ENCODE measurements around the gene EWSR1. TPM values are rescaled to one million over a fixed set of nuclear protein-coding genes. Genes with fewer than 3 reads are reported as not detected.

Gene EWSR1
- total RNA-seq, 1 donor from 2014 or later = 199 TPM

GRCh38 chr22:29320546-29320945 lies 52.5 kb downstream of the EWSR1 start:
- H3K4me3 ChIP-seq (ENCODE audit: insufficient read depth, low read depth, low read length) = no peak overlapping the region
- DNase-seq (ENCODE audit: low read depth) (no peak), FAIRE-seq (no peak)
- peaks cover 13% of the 10 kb centered on the region for H3K27me3 ChIP-seq (ENCODE audit: insufficient read depth, low read length)
- Mint-ChIP-seq H3K4me3 (ENCODE audit: unreplicated experiment) (no peak overlapping the region), H3K4me1 (ENCODE audit: low read depth, unreplicated experiment) (no peaks in the 10 kb centered on the region), H3K36me3 (ENCODE audit: low read depth, unreplicated experiment) (peaks cover 6% of the 10 kb centered on the region), H3K9me3 (ENCODE audit: unreplicated experiment) (no peaks in the 10 kb centered on the region), H3K27me3 (ENCODE audit: low read depth, unreplicated experiment) (peaks cover 16% of the 10 kb centered on the region), H3K27ac (ENCODE audit: unreplicated experiment) (no peak overlapping the region)
- no peaks in the 10 kb centered on the region for H3K4me1 ChIP-seq (ENCODE audit: insufficient read depth, low read length)
- no peaks in the 10 kb centered on the region for H3K79me2 ChIP-seq (ENCODE audit: insufficient read depth, low read length)
- no peaks in the 10 kb centered on the region for H4K20me1 ChIP-seq (ENCODE audit: insufficient read depth, low read length)
- no peak overlapping the region for H2AFZ ChIP-seq (ENCODE audit: low read depth, low read length)
- TF ChIP-seq EZH2 (IDR thresholded peaks at IDR 0.05; ENCODE audit: insufficient read depth, low read length) = no peak
- TF ChIP-seq, protein P1, sequence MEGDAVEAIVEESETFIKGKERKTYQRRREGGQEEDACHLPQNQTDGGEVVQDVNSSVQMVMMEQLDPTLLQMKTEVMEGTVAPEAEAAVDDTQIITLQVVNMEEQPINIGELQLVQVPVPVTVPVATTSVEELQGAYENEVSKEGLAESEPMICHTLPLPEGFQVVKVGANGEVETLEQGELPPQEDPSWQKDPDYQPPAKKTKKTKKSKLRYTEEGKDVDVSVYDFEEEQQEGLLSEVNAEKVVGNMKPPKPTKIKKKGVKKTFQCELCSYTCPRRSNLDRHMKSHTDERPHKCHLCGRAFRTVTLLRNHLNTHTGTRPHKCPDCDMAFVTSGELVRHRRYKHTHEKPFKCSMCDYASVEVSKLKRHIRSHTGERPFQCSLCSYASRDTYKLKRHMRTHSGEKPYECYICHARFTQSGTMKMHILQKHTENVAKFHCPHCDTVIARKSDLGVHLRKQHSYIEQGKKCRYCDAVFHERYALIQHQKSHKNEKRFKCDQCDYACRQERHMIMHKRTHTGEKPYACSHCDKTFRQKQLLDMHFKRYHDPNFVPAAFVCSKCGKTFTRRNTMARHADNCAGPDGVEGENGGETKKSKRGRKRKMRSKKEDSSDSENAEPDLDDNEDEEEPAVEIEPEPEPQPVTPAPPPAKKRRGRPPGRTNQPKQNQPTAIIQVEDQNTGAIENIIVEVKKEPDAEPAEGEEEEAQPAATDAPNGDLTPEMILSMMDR (IDR thresholded peaks at IDR 0.05; ENCODE audit: insufficient read depth, low read depth, low read length) = peak; percentile 17
- H3K4me2 ChIP-seq (ENCODE audit: low read length) = no peak overlapping the region
- no peaks in the 10 kb centered on the region for H3K9me3 ChIP-seq (ENCODE audit: insufficient read depth, low read depth, low read length)
- H3K36me3 ChIP-seq (ENCODE audit: insufficient read depth, low read length) = no peaks in the 10 kb centered on the region
- H3K27ac ChIP-seq (ENCODE audit: low read depth, low read length) = no peak overlapping the region
- H3K9ac ChIP-seq (ENCODE audit: low read length) = no peak overlapping the region

GRCh38 chr22:29323641-29324040 lies 55.6 kb downstream of the EWSR1 start:
- no peaks in the 10 kb centered on the region for H3K9me3 Mint-ChIP-seq (ENCODE audit: unreplicated experiment)

GRCh38 chr22:29325356-29325755 lies 57.3 kb downstream of the EWSR1 start:
- Histone ChIP-seq H3K4me2 (ENCODE audit: low read length) (no peak overlapping the region), H3K4me3 (ENCODE audit: insufficient read depth, low read depth, low read length) (no peak overlapping the region), H3K4me1 (ENCODE audit: insufficient read depth, low read length) (peaks cover 10% of the 10 kb centered on the region), H4K20me1 (ENCODE audit: insufficient read depth, low read length) (peaks cover 8% of the 10 kb centered on the region), H3K27me3 (ENCODE audit: insufficient read depth, low read length) (no peaks in the 10 kb centered on the region), H3K9ac (ENCODE audit: low read length) (no peak overlapping the region), H3K36me3 (ENCODE audit: insufficient read depth, low read length) (peaks cover 4% of the 10 kb centered on the region), H3K79me2 (ENCODE audit: insufficient read depth, low read length) (no peaks in the 10 kb centered on the region), H3K27ac (ENCODE audit: low read depth, low read length) (no peak overlapping the region), H2AFZ (ENCODE audit: low read depth, low read length) (no peak overlapping the region), H3K9me3 (ENCODE audit: insufficient read depth, low read depth, low read length) (no peaks in the 10 kb centered on the region)
- no peak for DNase-seq (ENCODE audit: low read depth)
- no peak for FAIRE-seq
- Mint-ChIP-seq H3K27ac (ENCODE audit: unreplicated experiment) (no peak overlapping the region), H3K4me1 (ENCODE audit: low read depth, unreplicated experiment) (no peaks in the 10 kb centered on the region), H3K27me3 (ENCODE audit: low read depth, unreplicated experiment) (no peaks in the 10 kb centered on the region), H3K9me3 (ENCODE audit: unreplicated experiment) (no peaks in the 10 kb centered on the region), H3K36me3 (ENCODE audit: low read depth, unreplicated experiment) (peaks cover 12% of the 10 kb centered on the region), H3K4me3 (ENCODE audit: unreplicated experiment) (no peak overlapping the region)
- TF ChIP-seq, protein P1 (IDR thresholded peaks at IDR 0.05; ENCODE audit: insufficient read depth, low read depth, low read length) = no peak
- TF ChIP-seq EZH2 (IDR thresholded peaks at IDR 0.05; ENCODE audit: insufficient read depth, low read length) = no peak

More at GRCh38 chr22:29323641-29324040, 55.6 kb downstream of the EWSR1 start:
- H2AFZ ChIP-seq (ENCODE audit: low read depth, low read length) = no peak overlapping the region
- no peaks in the 10 kb centered on the region for H3K4me1 ChIP-seq (ENCODE audit: insufficient read depth, low read length)
- no peak overlapping the region for H3K9ac ChIP-seq (ENCODE audit: low read length)
- DNase-seq (ENCODE audit: low read depth) (no peak), FAIRE-seq (no peak)
- no peak overlapping the region for H3K4me3 Mint-ChIP-seq (ENCODE audit: unreplicated experiment)
- H3K27ac Mint-ChIP-seq (ENCODE audit: unreplicated experiment) = no peak overlapping the region
- peaks cover 4% of the 10 kb centered on the region for H3K36me3 ChIP-seq (ENCODE audit: insufficient read depth, low read length)
- no peaks in the 10 kb centered on the region for H3K79me2 ChIP-seq (ENCODE audit: insufficient read depth, low read length)
- H3K36me3 Mint-ChIP-seq (ENCODE audit: low read depth, unreplicated experiment) = peaks cover 11% of the 10 kb centered on the region
- no peak overlapping the region for H3K27ac ChIP-seq (ENCODE audit: low read depth, low read length)
- no peaks in the 10 kb centered on the region for H3K27me3 ChIP-seq (ENCODE audit: insufficient read depth, low read length)
- no peak for TF ChIP-seq EZH2 (IDR thresholded peaks at IDR 0.05; ENCODE audit: insufficient read depth, low read length)
- TF ChIP-seq, protein P1 (IDR thresholded peaks at IDR 0.05; ENCODE audit: insufficient read depth, low read depth, low read length) = no peak
- no peaks in the 10 kb centered on the region for H3K9me3 ChIP-seq (ENCODE audit: insufficient read depth, low read depth, low read length)
- H3K27me3 Mint-ChIP-seq (ENCODE audit: low read depth, unreplicated experiment) = no peaks in the 10 kb centered on the region
- peaks cover 8% of the 10 kb centered on the region for H4K20me1 ChIP-seq (ENCODE audit: insufficient read depth, low read length)
- H3K4me1 Mint-ChIP-seq (ENCODE audit: low read depth, unreplicated experiment) = no peaks in the 10 kb centered on the region
- H3K4me2 ChIP-seq (ENCODE audit: low read length) = no peak overlapping the region
- no peak overlapping the region for H3K4me3 ChIP-seq (ENCODE audit: insufficient read depth, low read depth, low read length)

Data from astrocyte (in vitro differentiated cells and primary cell).